Esophagus muscularis mucosa (tissue), 3 donors: ENCODE results near the gene PNPLA8.

Experiments used
- CTCF ChIP-seq, 3 experiments: fragments of 200-600 bp in 2 of 3; fragments of 450-650 bp in 1 of 3; sonication (generic) in 2 of 3; IDR thresholded peaks; one replicate each; pipeline ENCODE4 v1.5.1; 2017 to 2019; ENCODE audit warnings: antibody characterized with exemption in 3 of 3, mild to moderate bottlenecking in 2 of 3, moderate library complexity in 1 of 3
- POLR2A ChIP-seq: fragments of 450-650 bp; IDR thresholded peaks from one replicate; pipeline ENCODE4 v1.6.1; 2017; ENCODE audit warnings: antibody characterized with exemption, moderate library complexity, mild to moderate bottlenecking, low read depth

DNA sequence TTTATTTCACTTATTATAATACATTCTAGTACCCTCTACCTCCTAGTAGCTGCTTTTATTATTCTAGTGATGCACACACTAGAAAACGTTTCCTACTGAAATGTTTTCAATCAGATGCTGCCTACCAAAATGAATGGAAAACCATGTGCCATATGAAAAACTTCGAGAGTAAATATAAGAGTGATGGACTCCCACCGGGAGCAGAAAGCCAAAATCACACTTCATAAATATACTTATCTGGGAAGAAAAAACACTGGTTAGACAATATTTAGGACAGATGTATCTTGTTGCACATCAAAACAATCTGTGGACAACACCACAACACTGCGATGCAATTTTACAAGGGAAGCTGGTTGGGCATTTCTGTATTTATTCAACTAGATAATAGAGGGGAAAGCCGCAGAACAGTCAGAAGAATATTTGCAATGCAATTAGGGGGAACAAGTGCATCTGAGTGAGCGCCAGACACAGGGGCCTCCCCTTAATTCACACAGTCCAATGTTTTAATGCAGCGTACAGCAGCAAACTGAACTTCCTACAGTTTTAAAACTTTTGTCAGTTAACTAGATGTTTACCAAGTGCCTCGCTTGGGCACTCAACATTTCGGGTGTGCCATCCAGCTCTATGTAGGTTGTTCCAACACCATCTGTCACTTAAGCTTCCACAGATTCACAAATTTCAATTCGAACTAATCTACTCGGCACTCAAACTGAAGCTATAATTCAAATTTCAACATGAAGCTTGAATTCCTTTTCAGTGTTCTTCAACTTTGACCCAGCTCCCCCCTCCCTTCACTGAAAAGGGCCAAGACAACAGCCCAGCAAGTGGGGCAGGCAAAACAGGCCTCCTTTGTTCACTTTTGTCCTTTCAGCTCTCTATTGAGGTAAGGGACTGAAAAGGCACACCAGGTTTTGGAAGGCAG is 77.1 kb downstream of the PNPLA8 start:
- TF ChIP-seq CTCF (IDR thresholded peaks at IDR 0.05) (no peak), POLR2A (no peak)
